Suprapubic skin (tissue), 4 donors: ENCODE results near the gene CASD1.

Experiments
- EP300 ChIP-seq: sonication (generic); formaldehyde crosslinking; IDR thresholded peaks from one replicate; pipeline ENCODE4 v1.6.1; 2017; ENCODE audit warnings: antibody characterized with exemption
- POLR2A ChIP-seq, 2 donors: fragments of 450-650 bp; IDR thresholded peaks; one replicate each; pipeline ENCODE4 v1.6.1; 2017; ENCODE audit warnings: antibody characterized with exemption in 2 of 2, mild to moderate bottlenecking in 2 of 2, moderate library complexity in 2 of 2
- POLR2AphosphoS5 ChIP-seq, 3 donors: sonication (generic); formaldehyde crosslinking; IDR thresholded peaks; one replicate each; pipeline ENCODE4 v1.6.1; 2017; ENCODE audit warnings: antibody characterized with exemption in 3 of 3
- TF ChIP-seq, protein P1 (sequence below), 2 donors: fragments of 200-600 bp in 1 of 2; fragments of 450-650 bp in 1 of 2; sonication (generic) in 1 of 2; IDR thresholded peaks; one replicate each; pipeline ENCODE4 v1.5.1; 2016 to 2019; ENCODE audit warnings: antibody characterized with exemption in 2 of 2, mild to moderate bottlenecking in 1 of 2, moderate library complexity in 1 of 2

DNA sequence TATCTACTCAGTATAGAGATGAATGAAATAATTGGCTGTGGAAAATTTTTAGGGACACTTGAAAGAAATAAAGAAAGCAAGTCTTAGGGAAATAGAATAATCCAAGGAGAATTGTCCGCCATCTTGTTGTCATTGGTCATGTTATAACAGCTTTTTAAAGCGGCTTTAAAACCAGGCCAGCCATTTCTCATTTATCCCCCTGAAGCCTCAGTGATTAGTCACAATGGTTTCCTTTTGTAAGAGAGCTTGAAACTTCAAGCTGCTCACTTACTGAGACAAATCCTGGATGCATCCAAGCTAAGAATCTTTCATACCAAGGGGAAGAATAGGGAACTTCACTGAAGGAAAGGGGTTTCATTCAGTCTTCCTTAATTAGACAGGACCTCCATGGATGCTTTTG is 78.5 kb downstream of the CASD1 start:
- TF ChIP-seq, protein P1, sequence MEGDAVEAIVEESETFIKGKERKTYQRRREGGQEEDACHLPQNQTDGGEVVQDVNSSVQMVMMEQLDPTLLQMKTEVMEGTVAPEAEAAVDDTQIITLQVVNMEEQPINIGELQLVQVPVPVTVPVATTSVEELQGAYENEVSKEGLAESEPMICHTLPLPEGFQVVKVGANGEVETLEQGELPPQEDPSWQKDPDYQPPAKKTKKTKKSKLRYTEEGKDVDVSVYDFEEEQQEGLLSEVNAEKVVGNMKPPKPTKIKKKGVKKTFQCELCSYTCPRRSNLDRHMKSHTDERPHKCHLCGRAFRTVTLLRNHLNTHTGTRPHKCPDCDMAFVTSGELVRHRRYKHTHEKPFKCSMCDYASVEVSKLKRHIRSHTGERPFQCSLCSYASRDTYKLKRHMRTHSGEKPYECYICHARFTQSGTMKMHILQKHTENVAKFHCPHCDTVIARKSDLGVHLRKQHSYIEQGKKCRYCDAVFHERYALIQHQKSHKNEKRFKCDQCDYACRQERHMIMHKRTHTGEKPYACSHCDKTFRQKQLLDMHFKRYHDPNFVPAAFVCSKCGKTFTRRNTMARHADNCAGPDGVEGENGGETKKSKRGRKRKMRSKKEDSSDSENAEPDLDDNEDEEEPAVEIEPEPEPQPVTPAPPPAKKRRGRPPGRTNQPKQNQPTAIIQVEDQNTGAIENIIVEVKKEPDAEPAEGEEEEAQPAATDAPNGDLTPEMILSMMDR (IDR thresholded peaks at IDR 0.05): no peak
- no peak for TF ChIP-seq POLR2A (IDR thresholded peaks at IDR 0.05)
- TF ChIP-seq POLR2AphosphoS5 (IDR thresholded peaks at IDR 0.05): no peak
- no peak for TF ChIP-seq EP300
